Measurements from ENCODE around the gene PTH2R.
"Not testable (repeated sequence)": the region's sequence is repeated elsewhere in the genome, so short reads cannot be mapped to it uniquely, and the experiment has no call there.

Gene PTH2R

DNA sequence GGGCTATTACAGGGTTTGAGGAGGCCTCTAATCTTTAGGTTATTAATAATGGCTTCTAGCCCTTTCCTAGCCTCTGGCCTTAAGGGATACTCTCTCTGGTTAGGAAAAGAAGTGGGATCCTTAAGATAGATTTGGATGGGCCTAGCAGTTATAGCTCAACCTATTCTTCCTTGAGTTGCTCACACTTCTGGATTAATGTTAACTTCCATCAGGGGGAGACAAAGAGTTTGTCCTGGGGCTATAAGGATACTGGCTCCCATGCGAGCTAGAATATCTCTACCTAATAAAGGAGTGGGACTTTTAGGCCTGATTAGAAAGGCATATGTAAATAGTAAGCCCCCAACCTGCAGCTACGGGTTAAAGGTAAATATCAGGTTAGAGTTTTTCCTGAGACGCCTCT lies 14.3 kb upstream of the PTH2R start:
- no peak for DNase-seq

DNA sequence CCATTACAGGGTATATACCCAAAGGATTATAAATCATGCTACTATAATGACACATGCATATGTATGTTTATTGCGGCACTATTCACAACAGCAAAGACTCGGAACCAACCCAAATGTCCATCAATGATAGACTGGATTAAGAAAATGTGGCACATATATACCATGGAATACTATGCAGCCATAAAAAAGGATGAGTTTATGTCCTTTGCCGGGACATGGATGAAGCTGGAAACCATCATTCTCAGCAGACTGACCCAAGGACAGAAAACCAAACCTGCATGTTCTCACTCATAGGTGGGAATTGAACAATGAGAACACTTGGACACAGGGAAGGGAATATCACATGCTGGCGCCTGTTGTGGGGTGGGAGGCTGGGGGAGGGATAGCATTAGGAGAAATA lies 9.8 kb upstream of the PTH2R start:
- DNase-seq: not testable (repeated sequence)

DNA sequence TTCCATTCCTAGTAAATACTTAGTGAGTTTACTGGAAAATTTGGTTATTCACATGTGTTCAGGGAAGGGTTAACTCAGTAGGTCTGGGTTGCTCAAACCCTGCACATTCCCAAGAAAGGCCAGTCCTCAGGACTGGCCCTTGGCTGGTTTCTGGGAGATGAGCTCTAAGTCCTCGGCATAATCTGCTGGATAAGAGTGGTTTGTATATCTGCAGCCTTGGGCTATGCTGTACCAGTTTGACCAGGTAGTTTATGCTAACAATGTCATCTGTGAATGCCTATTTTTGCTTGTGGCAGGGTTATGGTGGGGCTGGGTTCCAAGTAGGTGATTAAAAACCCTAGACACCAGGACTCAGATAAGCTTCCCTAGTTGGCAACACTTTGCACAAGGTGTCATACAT lies 7.4 kb upstream of the PTH2R start:
- DNase-seq: no peak

DNA sequence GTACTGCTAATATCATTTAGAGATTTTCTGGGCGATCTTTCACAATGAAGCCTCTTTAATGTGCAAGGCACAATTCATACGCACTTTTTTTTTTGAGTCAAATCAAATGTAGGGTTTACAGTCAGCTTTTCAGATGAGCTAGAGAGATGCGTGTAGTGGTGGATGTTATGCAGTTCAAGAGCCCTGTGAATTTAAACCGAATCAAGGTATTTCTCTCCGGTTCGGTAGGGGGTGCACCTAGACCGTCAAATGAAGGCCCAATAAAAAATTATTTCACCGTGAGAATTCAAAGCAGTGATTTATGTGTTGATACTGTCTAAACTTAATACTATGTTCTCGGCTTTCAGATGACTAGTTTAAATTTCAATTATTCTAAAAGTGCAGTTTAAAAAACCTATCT lies 1.1 kb downstream of the PTH2R start:
- no peak for DNase-seq

DNA sequence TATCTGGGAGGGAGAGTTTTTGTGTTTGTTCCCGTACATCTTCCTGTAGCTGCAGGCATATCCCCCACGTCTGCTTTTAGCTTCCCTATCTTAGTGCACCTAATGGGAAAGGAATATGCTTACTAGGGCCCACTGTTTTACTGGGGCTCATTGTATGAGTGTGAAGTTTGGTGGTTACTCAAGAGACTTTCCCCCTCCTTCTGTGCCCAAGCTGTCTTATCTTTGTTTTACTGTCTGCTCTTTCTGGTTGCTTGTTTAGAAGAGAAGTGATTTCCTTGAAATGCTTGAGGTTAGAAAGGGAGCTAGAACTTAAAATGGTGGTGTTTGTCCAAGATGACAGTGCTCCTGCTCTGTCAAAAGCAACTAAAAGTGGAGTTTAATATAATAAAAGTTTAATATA lies 7.3 kb downstream of the PTH2R start:
- DNase-seq: no peak

DNA sequence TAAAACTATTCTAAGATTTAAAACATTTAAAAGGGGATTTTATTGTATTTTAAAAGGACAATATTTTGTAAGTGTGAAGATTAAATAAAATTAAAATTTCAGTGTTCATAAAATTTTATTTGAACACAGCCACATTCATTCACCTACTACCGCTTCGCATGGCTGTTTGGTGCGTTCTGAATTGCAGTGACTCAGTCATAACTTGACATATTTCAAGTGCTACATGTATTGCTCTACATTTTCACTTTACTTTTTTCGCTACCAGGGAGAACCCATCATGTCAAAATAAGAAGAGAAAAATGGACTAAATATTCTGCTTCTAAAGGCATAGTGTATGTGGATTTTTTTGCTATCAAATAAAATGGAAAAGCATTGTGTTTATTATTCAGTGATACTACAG lies 8.7 kb downstream of the PTH2R start:
- DNase-seq: no peak

DNA sequence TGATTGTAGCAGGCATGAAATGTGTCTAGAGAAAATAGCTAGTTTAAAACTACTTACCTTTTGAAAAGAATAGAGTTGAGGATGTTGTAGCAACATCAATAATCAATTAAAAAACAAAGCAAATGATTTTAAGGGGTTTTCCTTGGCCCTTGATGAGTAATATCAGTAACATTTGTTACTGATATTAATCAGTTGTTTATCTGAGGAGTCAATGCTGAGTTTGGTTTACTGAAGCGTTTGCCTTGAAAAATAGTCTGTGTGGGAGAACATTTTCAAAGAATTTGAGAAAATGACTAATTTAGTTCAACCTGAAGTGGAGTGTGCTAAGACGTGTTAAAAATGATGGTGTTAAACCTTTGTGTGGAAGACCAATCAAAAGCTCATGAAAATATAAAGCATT lies 9.3 kb downstream of the PTH2R start:
- DNase-seq: no peak

DNA sequence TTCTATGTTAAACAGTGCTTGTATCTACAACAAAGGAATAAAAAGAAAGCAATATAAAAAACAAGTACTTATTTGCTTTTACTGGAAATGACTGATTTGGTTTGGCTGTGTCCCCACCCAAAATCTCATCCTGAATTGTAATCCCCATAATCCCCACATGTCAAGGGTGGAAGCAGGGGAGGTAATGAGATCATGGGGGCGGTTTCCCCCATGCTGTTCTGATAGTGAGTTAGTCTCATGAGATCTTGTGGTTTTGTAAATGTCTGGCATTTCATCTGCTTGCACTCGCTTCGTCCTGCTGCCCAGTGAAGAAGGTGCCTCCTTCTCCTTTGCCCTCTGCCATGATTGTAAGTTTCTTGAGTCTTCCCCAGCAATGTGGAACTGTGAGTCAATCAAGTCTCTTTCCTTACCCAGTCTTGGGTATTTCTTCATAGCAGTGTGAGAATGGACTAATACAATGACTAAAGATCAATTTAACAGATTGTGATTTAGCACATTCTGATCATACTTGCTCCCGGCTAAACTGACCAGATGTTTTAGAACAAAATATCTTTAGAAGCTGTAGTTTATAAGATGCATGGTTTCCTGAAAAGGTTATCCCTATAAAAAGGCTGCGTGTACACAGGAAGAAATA lies 19.9 kb downstream of the PTH2R start:
- no peak for DNase-seq

DNA sequence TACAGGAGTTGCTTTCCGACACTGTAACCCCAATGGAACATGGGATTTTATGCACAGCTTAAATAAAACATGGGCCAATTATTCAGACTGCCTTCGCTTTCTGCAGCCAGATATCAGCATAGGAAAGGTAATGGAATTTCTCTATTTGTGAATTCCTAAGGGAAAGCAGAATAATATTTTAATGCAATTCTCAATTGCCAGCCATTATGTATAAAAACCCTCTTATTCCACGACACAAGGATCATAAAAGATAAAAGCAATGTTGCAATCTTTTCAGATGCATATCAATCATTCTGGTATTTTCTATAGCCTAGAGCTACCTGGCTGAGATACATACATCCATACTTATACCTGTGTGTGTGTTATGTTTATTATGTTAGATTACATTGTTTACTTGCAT lies 31.2 kb downstream of the PTH2R start:
- DNase-seq: no peak

DNA sequence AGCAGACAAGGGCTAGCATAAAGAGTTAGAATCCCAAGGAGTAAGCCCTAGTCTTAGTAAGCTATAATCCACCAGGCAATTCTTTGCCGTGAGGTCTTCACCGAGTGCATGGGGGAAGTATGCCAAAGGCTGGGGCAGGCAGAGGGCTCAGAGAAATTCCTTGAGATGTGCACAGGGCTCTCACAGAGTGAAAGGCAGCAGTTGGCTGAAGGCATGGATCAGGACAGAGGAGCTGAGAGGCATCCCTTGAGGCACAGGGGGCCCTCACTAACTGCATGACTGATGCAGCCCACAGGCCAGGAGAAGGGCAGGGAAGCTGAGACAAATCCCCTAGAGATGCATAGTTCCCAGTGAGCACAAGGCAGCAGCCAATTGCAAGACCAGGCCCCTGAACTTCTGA lies 34.1 kb downstream of the PTH2R start:
- DNase-seq: no peak

DNA sequence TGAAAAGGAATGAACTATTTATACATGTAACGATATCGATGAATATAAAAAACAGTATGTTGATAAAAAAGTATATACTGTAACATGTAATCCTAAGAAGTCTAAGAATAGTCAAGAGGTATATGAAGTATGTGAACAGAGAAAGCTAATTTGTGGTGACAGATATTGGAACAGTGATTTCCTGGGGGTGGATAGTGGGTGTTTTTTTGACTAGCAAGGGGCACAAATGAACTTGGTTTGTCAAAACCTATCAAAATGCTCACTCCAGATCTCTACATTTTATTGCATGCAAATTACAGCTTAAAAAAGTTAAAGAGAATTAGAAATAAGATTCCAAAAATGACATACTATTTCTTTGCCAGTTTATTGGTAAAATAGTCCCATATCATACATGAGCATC lies 35.4 kb downstream of the PTH2R start:
- no peak for DNase-seq

DNA sequence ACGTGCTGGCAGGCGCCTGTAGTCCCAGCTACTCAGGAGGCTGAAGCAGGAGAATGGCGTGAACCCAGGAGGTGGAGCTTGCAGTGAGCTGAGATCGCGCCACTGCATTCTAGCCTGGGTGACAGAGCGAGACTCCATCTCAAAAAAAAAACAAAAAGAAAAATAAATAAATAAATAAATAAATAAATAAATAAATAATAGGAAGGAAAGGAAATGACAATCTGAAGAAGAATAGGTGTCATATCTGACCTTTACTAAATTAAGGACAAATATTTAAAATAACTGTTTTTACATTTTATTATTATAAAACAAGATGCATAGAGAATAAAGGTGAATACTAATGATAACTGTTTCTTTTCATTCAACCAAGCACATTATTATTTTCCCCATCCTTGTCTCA lies 40.9 kb downstream of the PTH2R start:
- not testable (repeated sequence) for DNase-seq

DNA sequence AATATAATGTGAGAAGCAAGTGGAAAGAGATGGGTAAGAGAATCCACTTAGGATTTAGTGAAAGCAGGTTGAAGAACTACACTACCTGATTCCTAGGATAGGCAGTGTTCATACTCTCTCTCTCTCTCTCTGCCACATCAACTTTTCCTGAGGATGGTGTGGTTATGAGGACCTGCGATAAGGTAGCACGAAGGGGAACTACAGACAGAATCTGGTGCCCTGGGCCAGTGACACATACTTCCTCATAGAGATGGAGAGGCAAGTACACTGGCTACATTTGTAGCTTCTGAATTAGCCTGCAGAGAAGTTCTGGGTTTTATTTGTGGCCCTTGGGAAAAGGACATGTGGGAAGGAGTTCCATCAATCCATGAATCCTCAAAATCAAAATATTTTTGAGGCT lies 44.5 kb downstream of the PTH2R start:
- DNase-seq: no peak

DNA sequence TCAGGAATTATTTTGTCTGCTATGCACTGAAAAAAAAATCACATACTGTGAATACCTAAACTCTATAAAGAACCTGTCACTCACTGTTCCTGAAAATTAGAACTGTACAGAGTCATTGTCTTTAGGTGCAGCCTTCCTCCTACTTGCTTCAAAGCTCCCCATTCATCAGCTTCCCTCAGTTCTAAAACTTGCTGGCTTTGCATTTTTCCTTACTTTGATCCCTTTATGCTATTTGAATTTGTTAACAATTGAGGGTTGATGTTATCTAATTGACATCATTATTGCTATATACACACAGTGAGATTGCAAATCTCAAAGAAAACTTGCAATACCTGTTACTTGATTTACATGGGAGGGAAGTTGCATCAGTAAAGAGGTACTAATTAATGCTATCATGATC lies 48.3 kb downstream of the PTH2R start:
- DNase-seq: no peak

DNA sequence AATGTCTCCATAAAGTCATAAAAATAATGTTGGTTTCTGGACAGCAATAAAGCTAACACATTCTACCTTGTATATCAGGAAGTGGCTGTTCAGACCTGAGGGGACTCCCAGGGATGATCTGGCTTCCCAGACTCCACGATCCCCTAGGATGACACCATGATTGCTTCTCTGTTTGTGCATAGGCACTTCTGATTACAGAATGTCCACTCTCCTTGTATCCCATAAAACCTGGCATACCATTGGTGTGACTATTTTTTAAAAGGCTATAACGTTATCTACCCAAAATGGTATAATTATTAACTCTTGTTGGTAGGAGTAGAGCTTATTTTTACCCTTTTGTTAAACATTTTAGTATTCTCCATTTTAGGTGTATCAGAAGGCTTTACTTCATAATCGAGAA lies 57.1 kb downstream of the PTH2R start:
- no peak for DNase-seq

DNA sequence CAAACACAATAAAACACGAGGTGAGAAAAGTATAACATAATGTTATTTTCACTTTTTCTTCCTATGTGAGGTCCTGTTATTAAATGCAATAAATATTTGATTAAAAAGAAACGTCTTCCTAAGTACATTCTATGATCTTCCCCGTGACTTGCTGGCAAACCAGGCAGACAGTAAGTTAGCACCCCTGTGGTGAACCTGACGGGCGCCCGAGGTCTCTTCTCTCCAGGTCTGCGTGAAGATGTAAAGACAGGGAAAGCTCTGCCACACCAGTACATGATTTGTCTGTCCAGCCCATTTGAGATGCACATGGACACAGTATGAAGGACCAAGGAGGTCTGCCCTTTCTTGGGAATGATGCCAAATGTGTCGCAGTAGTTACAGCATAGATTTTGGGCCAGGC lies 57.6 kb downstream of the PTH2R start:
- DNase-seq: no peak

DNA sequence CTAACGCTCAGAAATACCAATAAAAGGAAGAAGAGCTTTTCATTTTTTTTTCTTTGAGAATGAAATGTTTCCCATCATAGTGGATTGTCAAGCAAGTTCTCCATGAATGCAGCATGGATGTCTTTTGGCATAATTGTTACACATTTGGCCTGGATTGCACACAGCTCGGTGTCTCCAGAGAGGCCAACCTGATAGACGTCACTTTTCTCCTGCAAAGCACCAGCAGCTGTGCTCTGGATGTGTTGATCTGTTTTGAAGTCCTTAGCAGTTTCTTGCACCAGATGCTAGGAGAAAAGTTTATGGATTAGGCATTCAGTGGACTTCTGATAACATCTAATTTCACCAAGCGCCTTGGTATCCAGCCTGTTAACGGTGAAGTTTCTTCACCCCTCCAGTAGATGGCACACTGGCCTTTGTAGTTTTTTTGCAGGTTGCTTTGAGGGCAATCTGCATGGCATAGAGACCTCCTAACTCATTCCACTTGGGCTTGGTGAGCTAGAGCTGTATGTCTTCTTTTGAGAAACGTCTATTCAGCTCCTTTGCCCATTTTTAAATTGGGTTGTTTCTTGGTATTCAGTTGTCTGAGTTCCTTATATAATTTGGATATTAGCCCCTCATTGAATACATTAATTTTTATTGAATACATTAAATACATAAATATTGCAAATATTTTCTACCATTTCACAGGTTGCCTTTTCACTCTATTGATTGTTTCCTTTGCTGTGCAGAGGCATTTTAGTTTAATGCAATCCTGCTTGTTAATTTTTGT lies 59.7 kb downstream of the PTH2R start:
- DNase-seq: no peak

DNA sequence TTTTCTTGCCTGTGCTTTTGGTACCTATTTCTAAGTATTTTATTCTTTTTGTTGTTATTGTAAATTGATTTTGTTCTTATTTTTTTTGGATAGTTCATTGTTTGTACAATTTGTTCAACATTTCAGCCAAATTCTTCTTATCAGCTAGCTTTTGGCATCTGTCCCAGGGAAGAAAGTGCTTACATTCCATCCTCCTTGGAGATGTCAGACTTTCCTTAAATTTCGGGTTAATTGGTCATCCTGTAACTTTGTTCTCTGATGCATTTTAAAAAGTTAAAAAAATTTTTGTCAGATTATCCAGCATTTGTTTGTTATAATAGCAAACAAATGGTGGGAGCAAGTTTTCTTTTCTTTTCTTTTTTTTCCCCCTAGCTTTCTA lies 60.3 kb downstream of the PTH2R start:
- no peak for DNase-seq

DNA sequence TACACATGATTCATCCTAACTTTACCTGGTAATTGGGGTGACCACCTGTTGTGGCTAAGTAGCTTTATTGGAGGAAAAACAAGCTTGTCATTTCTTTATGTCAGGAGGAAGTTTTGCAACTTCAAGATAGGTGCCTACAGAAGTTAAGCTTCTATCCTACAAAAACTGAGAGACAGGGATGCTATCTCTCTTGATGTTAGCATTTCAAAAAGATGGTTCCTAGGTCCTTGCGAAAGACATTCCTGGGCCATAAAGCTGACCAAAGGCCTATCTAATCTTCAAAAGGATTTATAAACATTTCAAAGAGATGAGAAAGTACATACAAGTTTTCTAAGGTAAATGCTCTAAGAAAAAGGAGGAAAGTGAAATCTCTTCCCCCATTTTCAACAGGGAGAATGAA lies 61.0 kb downstream of the PTH2R start:
- no peak for DNase-seq

DNA sequence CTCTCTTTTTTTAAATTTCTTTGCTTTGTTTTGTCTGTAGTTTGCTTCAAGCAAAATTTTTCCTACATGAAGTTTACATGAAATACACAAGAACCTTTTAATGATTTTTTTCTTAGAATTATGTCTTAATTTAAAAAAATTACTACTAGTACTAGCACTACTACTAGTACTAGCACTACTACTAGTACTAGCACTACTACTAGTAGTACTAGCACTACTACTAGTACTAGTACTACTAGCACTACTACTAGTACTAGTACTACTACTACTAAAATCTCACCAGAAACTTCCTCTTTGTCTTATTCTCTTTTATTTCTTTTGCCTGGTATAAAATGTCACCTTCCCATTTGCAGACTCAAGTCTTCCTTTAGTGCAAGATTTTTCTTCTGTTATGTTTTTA lies 71.1 kb downstream of the PTH2R start:
- DNase-seq: no peak

DNA sequence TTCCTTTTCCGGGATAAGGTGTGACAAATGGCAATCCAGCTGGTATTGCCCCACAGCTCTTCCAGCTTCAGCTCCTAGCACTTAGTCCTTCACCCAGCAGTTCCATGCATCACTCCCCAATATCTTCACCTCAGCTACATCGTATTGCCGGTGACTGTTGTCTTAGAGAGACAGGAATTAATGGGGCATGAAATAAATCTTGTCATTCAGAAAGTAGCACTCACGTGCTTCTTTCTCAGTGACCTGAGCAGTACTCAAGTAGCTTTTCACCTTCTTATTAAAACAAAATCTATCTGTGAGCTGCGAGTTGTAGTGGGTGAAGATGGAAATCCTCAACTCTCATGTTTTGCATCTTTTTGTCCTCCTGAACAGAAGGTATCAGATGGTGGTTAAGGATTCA lies 72.8 kb downstream of the PTH2R start:
- no peak for DNase-seq

DNA sequence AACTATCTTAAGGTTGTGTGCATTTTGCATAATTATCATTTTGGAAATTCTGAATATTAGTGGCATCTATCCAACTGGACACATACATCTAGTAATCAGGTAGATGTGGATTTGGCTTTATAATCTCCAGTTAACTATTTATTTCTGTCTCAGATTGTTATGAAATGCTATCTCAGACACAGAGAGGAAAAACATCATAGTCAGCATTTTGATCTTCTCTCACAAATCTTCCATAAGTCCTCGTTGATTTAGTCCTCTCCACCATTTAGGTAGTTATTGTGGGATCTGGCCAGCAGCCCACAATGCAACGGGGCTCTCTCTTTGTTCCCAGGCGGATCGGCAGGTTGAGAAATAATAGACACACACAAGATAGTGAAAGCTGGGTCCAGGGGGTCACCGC lies 75.4 kb downstream of the PTH2R start:
- DNase-seq: not testable (repeated sequence)

DNA sequence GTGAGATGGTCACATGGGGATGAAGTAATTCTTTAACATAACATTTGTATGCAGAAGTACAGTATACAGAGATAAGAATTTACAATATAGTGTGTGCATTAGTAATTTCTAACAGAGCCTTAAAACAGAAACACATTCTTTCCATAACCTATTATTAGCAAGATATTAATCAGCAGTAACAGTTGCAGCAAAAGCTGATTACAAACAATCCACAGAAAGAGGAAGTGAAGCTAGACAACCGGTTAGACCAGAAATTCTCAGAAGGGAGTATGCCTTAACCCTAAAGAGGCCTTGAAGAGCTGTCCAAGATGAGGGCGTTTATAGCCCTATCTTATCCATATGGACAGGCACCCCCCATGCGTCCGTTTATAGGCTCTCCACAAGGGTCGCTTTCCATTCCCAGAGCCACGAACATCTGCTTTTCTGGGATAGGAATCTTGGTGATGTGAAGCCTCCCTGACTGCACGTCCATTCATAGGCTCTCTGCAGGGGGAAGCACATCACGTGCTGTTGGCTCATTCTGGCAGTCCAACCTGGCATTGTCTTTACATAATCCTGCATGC lies 75.9 kb downstream of the PTH2R start:
- DNase-seq: not testable (repeated sequence)

DNA sequence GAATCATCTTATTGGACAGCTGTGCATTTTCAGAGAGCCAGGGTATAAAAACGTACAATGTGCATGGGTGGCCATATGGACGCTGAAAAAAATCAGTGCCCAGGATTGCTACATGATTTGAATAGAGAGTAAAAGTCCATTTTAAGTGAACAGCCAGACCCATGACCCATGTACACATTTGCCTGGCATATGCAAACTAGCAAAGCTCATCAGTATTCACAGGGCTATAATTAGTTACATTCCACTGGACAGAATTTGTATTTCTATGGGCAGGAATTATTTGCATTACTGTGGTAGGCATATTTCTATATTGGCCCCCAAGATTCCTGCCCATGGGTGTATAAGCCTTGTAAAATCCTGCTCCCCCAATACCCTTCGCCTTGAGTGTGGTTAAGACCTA lies 78.8 kb downstream of the PTH2R start:
- DNase-seq: no peak

All from CD4-positive, alpha-beta T cell treated with Interleukin-6 for 4 hours (primary cell).